Bronchial epithelial cell (primary cell): ENCODE measurements around the gene FYB1. TPM values are rescaled to one million over a fixed set of nuclear protein-coding genes. Genes with fewer than 3 reads are reported as not detected.

Source experiments
- DNase-seq: peaks from one replicate; pipeline ENCODE4 v3.0.0-alpha.2; 2010; ENCODE audit warnings: low read depth
- FAIRE-seq: peaks from 2 replicates; lab custom pipeline; 2011; peaks lifted over from hg19 to GRCh38; lab: Jason Lieb, UNC
- H3K27me3 ChIP-seq: 2 replicates; pipeline ENCODE4 v1.5.1; 2011; ENCODE audit warnings: low read length; ENCODE audit not compliant: control insufficient read depth, insufficient read depth
- H3K36me3 ChIP-seq: 2 replicates; pipeline ENCODE4 v1.5.1; 2011; ENCODE audit warnings: low read length; ENCODE audit not compliant: control insufficient read depth, insufficient read depth
- H3K4me3 ChIP-seq: 2 replicates; pipeline ENCODE4 v1.5.1; 2011; ENCODE audit warnings: mild to moderate bottlenecking, low read depth, low read length, control low read depth
- total RNA-seq: library from RNA; depleted of rRNA; stranded (reverse); fragments of >200 nt; gene quantifications from 2 replicates; pipeline ENCODE4 v1.2.1, GENCODE V29; 2014
- TF ChIP-seq, protein P1 (sequence below): IDR thresholded peaks from 2 replicates; pipeline ENCODE4 v1.5.1; 2011; ENCODE audit warnings: mild to moderate bottlenecking, moderate library complexity, low read length, control low read depth, inconsistent platforms; ENCODE audit not compliant: insufficient read depth, severe bottlenecking

FYB1 gene
- total RNA-seq, 1 donor from 2014 or later = 0.26 TPM

DNA sequence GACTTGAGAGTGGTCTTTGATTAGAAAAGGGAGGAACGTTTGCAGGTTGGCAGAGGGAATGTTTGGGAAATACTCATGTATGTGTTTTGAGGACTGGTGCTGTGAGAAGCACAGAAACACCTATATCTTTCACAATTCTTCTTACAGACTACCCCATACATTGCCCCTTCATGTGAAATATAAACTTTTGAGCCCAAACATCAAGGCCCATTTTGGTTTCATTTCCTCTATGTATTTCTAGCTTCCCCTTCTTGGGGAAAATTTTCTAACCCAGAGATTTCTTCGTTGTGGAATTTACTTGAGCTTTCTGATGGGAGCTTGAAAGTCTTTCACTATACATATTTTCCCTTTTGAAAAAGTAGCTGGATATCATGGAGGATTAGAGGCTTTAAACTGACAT, 67.6 kb downstream of the FYB1 start:
- Histone ChIP-seq H3K27me3 (no peaks in the 10 kb centered on the region), H3K36me3 (no peaks in the 10 kb centered on the region), H3K4me3 (no peak overlapping the region)
- no peak for FAIRE-seq
- no peak for DNase-seq
- TF ChIP-seq, protein P1, sequence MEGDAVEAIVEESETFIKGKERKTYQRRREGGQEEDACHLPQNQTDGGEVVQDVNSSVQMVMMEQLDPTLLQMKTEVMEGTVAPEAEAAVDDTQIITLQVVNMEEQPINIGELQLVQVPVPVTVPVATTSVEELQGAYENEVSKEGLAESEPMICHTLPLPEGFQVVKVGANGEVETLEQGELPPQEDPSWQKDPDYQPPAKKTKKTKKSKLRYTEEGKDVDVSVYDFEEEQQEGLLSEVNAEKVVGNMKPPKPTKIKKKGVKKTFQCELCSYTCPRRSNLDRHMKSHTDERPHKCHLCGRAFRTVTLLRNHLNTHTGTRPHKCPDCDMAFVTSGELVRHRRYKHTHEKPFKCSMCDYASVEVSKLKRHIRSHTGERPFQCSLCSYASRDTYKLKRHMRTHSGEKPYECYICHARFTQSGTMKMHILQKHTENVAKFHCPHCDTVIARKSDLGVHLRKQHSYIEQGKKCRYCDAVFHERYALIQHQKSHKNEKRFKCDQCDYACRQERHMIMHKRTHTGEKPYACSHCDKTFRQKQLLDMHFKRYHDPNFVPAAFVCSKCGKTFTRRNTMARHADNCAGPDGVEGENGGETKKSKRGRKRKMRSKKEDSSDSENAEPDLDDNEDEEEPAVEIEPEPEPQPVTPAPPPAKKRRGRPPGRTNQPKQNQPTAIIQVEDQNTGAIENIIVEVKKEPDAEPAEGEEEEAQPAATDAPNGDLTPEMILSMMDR = no peak

DNA sequence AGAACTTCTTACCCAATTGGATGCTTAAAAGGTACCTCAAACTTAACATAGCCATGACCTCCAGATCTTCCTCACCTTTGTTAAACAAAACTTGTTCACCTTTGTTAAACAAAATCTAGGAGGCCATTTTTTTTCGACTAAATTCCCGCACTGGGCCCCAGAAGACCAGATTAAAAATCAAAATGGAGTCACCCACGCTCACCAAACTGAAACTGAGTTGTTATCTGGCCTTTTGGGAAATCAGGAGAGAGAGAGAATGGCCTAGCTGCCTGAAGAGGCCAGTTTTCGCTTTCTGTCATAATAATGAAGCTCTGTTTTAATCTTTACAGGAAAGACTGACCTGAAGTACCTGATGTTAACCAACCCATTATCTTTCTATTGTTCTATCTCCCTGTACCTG, 69.4 kb downstream of the FYB1 start:
- Histone ChIP-seq H3K4me3 (no peak overlapping the region), H3K36me3 (no peaks in the 10 kb centered on the region), H3K27me3 (no peaks in the 10 kb centered on the region)
- FAIRE-seq (no peak), DNase-seq (no peak)
- TF ChIP-seq, protein P1 = no peak

DNA sequence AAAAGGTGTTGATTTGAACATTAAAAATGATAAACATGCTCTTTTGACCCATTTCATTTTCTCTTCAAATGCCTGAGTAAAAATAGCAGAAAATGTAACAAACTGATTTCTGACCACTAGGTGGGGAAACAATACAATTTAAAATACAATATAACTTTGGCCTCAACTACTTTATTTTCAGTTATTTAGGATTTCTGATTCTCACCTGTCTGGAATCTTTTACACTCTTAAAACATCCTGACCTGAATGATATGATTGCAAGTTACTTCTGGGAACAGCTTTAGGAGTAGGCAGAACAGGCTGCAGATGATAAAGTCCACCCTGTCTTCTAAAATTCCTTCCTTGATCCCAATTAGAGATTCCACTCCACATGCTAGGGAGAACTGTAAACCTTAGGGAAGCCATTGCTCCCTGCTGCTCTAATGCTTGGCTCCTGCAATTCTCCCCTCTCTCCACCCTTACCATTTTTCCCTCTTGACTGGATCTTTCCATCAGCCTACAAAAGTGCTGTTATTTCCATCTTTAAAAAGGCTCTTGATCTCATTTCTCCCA, 70.3 kb downstream of the FYB1 start:
- H3K27me3 ChIP-seq = no peaks in the 10 kb centered on the region
- no peaks in the 10 kb centered on the region for H3K36me3 ChIP-seq
- FAIRE-seq = no peak
- DNase-seq = peak; percentile 41
- TF ChIP-seq, protein P1 = no peak
- H3K4me3 ChIP-seq = no peak overlapping the region

DNA sequence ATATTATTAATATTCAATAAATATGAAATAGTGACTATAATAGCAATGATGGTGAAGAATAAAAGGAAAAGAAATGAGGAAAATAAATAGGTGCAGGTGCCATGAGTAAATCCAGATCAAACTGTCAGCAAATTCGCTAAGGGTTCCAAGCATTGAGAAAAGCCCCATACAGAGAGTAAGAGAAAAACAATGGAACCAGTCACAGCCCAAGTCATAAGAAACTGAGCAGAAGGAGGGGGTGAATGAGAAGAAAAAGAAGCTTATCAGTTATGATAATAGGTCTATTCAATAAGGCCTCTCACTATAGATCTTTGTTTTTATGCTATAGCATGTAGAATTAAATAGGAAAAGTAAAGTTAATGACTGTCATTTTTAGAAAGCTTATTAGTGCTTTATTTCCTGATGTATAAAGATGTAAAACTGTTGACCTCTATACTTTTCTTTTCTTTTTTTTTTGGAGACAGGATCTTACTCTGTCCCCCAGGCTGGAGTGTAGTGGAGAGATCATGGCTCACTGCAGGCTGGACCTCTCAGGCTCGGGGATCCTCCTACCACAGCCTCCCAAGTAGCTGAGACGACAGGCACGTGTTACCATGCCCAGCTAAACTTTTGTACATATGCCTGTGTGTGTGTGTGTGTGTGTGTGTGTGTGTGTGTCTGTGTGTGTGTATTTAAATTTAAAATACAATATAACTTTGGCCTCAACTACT, 72.4 kb downstream of the FYB1 start:
- TF ChIP-seq, protein P1 = no peak

DNA sequence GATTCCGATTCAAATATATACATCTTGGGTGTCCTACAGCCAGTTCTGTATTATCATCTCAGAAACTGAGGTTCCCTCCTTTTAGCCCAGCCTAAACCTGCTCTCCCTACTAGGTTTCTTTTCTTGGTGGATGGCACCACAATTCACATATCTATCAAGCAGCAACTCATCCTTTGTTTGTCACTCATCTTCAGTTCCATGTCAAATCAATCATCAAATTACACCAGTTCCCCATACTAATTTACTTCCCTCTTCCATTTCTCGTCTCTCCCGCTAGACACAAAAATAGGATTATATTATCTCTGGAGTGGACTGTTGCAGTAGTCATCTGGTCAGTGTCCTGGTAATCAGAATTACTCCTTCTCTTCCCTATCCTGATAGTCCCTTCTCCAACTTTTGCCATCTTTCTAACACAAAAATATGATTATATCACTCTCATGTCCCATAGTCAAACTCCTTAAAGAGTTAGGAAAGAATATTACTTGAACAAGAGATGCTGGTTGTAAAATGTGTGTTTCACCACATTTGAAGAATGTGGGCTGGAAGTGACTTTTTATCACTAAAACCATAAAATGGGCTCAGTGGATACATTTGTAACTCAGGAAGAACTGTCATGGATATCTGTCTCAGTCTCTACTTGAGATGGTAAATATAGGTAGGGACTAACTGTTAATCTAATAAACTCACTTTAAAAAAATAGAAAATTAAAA, 76.1 kb downstream of the FYB1 start:
- H3K27me3 ChIP-seq = no peaks in the 10 kb centered on the region
- FAIRE-seq = no peak
- no peak for DNase-seq
- H3K36me3 ChIP-seq = no peaks in the 10 kb centered on the region
- H3K4me3 ChIP-seq = no peak overlapping the region
- TF ChIP-seq, protein P1 = no peak

More for the DNA sequence above, 72.4 kb downstream of the FYB1 start:
- DNase-seq (no peak), FAIRE-seq (no peak)
- Histone ChIP-seq H3K27me3 (no peaks in the 10 kb centered on the region), H3K36me3 (no peaks in the 10 kb centered on the region), H3K4me3 (no peak overlapping the region)
